ENCODE results near the gene DZANK1.

- no peak for TF ChIP-seq CTCF (IDR thresholded peaks at IDR 0.05)
- no peak for TF ChIP-seq EP300 (IDR thresholded peaks at IDR 0.05)
- no peak for TF ChIP-seq POLR2A (IDR thresholded peaks at IDR 0.05)
Observed at GRCh38 chr20:18440403-18440802, 26.4 kb downstream of the DZANK1 start.

Measured in ovary (tissue), 3 donors.